ENCODE measurements around the gene ANKFY1. TPM values are rescaled to one million over a fixed set of nuclear protein-coding genes. Genes with fewer than 3 reads are reported as not detected.

Gene ANKFY1
- total RNA-seq, 4 donors from 2014 or later, result 36.8 to 55.0 (median 40.9) TPM

DNA sequence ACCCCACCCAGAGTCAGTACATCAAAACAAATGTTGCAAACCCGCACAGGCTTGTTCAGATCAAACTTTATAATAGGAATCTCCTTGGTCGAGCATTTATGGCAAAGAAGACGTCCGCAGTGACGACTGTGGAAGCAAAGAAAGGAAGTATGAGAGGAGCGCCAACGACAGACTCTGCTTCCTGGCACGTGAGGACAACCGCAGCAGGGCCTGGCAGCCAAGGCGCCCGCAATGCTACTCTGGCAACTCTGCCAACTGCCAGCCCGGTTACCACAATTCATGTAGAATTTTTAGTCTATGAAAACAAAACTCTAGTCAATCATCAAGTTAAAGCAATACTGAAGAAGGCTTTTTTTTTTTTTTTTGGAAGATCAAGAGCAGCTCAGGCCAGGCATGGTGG, 96.0 kb downstream of the ANKFY1 start:
- no peak for TF ChIP-seq CTCF (IDR thresholded peaks at IDR 0.05; ENCODE audit: low read depth)

- no peak for TF ChIP-seq CTCF (IDR thresholded peaks at IDR 0.05; ENCODE audit: low read depth)
Observed at GRCh38 chr17:4166419-4166818, 97.4 kb downstream of the ANKFY1 start.

GRCh38 chr17:4165301-4166010, 98.3 kb downstream of the ANKFY1 start:
- no peak for TF ChIP-seq CTCF (IDR thresholded peaks at IDR 0.05; ENCODE audit: low read depth)

- no peak for TF ChIP-seq CTCF (IDR thresholded peaks at IDR 0.05; ENCODE audit: low read depth)
Observed at GRCh38 chr17:4163951-4164350, 99.8 kb downstream of the ANKFY1 start.

DNA sequence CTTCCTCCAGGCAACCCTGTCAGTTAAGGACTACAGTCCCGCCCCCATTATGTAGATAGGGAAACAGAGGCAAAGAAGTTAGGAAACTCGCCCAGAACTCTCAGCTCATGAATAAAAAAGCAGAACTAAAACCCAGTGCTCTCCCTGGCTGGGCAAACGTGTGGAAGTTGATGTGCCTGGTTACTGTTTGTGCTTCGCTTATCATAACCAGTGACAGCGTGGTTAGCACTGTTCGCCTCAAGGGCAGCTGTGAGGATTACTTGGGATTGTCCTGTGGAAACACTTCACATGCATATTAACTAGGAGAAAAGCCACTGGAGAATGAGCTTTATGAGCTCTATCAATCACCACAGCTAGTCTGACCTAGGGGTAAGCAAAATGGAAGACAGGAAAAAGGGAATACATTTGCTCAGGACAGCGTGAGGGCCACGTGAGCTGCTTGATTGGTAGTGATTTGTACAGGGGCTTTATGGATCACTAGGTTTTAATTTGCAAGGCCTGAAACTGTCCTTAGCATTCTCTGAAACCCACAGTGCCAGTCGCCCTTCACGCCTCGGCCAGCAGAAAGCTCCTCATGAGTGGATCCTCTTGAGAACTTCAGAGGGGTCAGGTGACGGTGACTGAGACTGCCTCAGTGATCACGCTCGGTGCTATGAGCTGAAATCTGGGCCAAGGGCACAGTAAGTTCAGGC, 100.9 kb downstream of the ANKFY1 start:
- no peak for TF ChIP-seq CTCF (IDR thresholded peaks at IDR 0.05; ENCODE audit: low read depth)

- TF ChIP-seq CTCF (IDR thresholded peaks at IDR 0.05; ENCODE audit: low read depth), result no peak
Observed at GRCh38 chr17:4162321-4162720, 101.5 kb downstream of the ANKFY1 start.

- TF ChIP-seq CTCF (IDR thresholded peaks at IDR 0.05; ENCODE audit: low read depth), result no peak
Observed at GRCh38 chr17:4161967-4162305, 101.8 kb downstream of the ANKFY1 start.
